NCI-H187 treated with DMSO at 0.1 percent for 48 hours (cell line): ENCODE data around the gene CHMP1A.
A peak's percentile ranks its signal among the peaks of the same experiment; 100 is the strongest.
"Not testable (repeated sequence)": the region's sequence is repeated elsewhere in the genome, so short reads cannot be mapped to it uniquely, and the experiment has no call there.

Experiments used
- DNase-seq: peaks from one replicate; lab custom pipeline; 2025; lab: John Stamatoyannopoulos, UW

Gene CHMP1A

DNA sequence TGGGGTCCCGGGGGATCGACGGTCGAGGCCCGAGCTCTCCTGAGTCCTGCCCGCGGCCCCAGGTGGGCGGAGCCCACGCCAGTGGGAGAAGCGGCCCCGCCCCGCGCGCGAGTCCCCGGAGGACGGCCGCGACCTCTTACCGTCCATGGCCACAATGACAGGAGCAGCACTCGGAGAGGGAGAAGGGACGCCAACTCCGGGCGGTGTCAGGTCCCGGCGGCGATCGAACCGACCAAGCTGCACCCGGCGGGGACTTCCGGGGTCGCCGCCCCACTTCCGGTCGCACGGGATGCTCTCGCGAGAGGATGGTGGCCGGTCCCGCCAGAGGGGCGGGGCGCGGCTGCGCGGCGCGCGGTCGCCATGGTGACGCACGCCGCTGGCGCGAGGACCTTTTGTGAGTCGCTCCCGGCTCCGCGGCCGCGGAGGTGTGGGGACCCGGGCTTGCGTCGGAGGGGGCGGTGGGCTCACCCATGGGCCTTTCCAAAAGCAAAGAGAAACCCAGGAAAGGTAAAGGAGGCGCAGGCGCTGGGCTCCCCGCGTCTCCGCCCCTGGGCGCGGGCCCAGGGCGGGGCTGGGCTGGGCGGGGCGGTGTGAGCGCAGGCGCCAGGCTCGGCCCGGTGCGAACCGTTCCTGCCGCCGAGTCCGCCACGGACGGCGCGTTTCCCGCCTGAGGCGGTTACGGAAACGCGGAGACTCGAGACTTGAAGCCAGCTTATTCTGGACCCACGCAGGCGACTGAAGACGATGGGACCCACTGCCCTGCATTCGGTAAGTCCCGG is at the start of gene CHMP1A, which contains the start of gene SPATA33:
Gene CHMP1A (minus strand): TSS at position 267 of the 779 bp plus-strand sequence. CDS start 120 bp downstream, at position 147.
Gene SPATA33 (plus strand): TSS at position 395 of the 779 bp plus-strand sequence. CDS start 76 bp downstream, at position 471.
- DNase-seq: no peak

DNA sequence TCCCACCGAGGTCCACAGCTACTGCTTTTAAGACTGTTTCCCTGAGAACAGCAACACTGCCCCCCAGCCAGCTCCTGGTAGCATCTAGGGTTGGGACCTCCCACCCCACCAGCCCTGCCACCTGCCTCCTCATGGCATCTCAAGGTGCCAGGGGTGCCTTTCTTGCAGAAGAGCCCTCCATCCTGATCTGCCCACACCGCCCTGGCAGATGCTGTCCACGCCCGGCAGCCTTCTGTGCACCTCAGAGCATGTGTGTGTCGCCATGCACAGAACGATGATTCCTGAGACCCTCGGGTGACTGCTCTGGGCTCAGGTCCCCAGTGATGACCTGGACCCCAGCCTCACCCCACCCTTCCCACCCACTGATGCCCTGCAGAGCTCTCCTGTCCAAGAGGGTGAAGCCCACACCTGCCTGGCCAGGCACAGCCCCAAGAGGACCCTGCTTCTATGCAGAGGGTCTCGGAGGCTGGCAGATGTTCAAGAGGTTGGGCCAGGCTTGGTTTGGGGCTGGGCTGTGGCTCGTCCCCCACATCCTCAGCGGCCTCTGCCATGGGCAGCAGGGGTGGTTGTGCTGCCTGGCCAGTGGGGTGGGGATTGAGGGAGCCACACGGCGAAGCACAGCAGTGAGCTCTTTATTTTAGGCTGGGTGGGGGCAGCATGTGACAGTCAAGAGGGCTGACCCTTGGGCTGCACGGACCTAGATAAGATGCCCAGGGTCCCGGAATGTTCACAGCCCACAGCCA is 49.2 kb upstream of the CHMP1A start:
- no peak for DNase-seq

DNA sequence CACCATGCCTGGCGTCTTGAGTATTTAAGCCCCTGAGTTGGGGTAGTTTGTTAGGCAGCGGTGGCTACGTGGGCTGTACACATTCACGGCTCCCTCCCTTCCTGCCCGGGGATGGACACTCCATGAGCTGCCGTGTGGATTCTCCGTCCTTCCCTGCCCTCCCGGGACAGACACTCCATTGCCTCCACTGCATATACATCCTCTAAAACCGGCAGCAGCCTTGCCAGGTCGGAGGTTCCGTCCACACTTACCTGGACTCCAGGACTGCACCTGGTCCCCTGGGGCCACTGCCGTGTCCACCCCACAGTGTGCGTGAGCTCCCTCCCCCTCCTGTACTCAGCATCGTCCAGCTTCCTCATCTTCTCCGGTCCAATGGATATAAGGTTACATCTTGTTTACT is 47.5 kb upstream of the CHMP1A start:
- DNase-seq: no peak

DNA sequence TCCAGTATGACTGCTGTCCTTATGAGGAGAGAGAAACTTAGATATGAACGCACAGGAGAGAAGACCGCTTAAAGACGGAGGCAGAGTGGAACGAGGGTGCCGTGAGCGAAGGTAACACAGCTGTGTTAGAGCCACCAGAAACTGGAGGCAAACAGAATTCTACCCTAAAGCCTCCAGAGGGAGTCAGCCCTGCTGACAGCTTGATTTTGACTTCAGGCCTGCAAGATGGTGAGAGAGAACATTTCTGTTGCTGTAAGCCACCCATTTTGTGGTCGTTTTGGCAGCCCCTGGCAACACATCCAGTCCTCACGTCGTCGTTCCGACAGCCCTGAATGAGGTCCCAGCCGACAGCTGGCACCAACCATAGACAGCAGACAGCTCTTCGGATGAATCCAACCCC is 46.8 kb upstream of the CHMP1A start:
- no peak for DNase-seq

DNA sequence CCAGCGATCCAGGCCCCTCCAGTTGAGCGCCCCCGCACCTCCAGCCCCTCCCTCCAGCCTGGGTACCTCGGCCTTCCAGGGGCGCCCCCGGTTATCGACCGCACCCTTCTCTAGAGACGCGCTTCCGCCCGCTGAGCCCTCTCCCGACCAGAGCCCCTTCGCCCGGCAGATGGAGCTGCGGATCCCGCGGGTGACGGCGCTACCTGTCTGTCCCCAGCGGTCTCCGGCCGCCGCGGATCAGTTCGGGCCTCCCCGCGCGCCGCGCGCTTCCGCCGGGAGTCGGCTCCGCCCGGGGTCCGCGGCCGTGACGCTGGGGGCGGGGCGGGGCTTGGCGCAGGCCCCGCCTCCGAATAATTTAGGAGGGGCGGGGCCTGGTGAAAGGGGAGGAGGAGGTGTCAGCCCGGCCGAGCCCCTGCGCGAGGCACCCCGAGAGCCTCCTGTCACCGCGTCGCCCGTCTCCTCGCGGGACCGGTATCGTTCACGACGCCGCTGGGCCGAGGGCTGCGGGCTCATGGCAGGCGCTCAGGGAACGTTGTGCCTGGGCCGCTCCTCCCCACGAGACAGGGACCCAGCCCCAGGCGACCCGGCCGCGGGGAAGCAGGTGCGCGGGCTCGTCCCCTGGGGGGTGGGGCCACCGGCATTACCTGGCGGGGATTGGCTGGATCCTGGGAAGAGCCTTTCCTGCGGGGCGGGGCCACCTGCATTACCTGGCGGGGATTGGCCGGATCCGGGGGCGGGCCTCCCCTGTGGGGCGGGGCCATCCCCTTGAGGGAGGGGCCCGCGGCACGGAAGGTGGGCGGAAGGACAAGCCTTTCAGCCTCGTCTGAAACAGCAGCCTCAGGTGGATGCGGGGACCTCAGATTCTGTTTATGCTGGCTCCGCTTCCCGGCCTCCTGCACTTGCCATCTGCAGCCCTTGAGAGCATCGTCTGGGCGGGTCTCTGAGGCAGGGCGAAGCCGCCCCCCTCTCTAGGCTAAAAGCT is 44.2 kb upstream of the CHMP1A start, which contains the start of gene SPATA2L:
Gene SPATA2L (minus strand): TSS at position 281 of the 982 bp plus-strand sequence. CDS start 473 bp downstream, outside the sequence.
- peak; percentile 49 for DNase-seq

DNA sequence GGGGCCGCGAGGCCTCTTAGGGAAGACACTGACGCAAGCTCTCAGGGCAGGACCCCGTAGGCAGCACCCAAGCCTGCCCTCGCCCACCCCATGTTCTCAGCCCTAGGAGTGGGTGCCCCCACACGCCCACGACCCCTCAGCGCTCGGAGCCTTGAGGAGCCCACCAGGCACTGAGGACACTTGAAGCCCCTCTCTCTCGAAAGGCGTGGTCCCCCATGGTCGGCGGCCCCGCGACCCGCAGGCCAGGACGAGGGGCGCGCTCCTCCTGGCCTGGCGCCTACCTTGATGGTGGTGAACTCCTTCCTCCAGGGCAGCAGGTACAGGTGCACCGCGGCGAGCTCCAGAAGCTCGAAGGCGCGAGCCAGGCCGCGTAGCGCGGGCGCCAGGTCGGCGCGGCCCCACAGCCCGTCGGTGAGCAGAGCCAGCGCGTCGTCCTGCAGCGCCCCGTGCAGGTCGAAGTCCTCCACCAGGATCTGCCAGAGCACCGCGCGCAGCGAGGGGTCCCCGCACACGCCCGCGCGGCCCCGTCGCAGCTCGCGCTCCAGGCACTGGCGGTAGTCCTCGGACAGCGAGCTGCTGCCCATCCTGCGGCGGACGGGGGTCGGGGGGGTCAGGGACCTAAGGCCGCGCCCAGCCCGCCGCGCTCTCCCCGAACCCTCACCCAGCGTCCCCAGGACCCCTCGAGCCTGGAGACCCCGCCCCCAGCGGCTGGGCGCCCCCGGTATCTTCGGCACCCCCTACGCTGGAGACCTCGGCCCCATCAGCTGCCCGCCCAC is 43.3 kb upstream of the CHMP1A start:
- no peak for DNase-seq

DNA sequence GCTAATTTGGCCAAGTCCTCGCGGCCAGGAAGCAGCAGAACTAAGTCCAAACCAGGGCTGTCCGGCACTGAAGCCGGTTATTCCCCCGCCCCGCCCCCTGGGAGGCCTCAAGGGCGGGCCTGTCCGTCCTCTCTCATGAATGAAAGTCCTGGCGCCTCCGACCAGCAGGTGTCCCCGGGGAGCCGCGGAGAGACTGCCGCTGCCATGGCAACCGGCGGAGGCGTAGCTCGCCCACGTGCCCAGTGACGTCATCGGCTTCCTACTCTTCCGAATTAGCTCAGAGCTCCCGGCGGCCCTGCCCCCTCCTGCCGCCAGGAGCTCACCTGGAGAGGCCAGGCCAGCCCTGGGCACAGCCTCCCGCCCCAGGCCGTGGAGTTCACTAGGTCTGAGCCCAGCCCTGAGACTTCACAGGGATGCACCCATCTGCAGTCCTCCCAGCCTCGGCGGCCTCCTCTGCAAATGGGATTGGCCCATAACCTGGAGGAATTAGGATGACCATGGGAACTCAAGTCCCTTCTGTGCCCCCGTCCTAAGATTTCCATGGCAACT is 42.7 kb upstream of the CHMP1A start:
- DNase-seq: peak; percentile 81

DNA sequence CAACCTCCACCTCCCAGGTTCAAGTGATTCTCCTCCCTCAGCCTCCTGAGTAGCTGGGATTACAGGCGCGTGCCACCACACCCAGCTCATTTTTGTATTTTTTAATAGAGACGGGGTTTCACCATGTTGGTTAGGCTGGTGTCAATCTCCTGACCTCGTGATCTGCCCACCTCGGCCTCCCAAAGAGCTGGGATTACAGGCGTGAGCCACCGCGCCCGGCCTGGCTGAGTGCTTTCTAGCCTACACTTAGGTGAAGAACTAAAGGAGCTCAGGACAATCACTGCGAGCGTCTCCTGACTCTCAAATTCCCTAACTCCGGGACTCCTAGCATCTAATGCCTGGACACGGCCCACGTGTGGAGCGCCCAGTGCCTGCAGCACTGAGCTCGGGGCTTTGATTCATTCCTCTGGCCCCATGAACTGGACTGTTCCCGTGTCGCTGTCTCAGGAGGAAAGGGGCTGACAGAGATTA is 42.2 kb upstream of the CHMP1A start:
- DNase-seq: not testable (repeated sequence)

DNA sequence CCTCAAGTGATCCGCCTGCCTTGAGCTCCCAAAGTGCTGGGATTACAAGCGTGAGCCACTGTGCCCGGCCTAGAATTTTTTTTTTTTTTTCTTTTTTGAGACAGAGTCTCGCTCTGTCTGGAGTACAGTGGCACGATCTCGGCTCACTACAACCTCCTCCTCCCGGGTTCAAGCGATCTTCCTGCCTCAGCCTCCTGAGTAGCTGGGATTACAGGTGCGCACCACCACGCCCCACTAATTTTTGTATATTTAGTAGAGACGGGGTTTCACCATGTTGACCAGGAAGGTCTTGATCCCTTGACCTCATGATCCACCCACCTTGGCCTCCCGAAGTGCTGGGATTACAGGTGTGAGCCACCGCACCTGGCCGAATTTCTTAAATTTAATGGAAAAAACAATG is 41.2 kb upstream of the CHMP1A start:
- DNase-seq: not testable (repeated sequence)

DNA sequence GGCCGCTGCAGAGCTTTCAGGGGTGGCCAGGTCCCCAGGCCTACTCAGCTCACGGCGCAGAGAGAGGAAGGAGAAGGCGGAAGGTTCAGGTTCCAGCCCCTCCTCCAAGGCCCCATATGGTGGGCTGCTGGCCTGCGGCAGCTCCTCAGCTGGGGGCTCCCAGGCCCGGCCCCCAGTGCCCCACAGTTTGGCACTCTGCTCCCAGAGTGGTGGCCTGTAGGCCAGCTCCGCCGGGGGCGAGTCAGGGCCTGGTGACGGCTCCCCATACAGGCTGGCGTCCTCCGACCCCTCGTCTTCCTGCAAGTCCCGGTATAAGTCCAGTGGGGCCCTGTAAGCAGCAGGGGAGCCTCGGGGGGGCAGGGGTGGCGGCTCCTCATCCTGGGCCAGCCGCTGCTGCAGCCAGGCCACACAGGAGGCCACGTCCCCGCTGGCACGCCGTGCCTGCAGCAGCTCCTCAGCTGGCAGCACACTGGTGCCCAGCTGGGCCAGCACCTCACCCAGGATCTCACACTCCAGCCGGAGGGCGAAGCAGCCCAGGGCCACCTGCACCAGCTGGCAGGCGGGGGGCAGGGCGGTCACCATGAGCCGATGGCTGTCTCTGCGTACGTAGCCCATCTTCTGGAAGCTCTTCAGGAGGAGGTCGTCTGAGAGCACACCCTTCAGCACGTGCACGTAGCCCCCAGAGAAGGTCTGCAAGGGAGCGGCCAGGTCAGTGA is 40.3 kb upstream of the CHMP1A start:
- DNase-seq: no peak

DNA sequence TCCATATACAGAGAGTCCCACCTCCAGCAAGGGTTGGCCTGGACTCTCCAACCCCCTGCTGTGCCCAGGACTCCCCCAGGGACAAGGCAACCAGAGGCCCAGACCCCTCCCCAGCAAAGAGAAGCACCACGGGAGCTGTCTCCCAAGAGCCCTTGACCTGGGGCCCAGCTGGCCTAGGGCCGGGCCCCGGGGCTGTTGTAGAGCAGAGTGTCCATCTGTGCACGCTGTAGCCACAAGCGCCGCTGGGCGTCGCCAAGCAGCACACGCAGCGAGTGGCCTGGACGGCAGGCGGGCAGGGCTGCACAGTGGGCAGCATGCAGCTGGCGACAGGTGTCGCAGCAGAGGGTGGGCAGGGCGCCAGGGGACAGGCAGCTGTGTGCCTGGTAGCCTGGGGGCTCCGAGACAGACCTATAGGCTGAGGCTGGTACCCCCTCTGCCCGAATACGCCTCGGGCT is 39.7 kb upstream of the CHMP1A start:
- no peak for DNase-seq

DNA sequence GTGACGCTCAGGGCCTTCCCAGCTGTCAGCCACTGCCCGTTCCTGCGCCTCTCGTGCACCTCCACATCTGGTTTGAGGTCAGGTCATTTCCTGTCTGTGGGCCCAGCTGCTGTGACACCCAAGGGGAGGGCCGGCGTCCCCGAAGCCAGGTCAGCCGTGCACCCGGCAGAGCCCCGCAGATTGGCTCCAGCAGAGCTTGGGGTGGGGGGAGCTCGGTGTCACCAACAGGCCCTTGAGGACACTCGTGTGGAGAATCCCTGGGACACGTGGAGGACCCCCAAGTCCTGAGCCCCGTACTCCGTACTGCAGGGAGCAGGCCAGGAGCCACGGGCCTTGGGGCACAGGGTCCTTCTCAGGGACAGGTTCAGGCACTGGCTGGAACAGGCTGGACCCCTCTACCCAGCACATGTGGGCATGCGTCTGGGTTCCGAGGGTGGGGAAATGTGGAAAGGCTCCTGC is 39.2 kb upstream of the CHMP1A start:
- DNase-seq: no peak

DNA sequence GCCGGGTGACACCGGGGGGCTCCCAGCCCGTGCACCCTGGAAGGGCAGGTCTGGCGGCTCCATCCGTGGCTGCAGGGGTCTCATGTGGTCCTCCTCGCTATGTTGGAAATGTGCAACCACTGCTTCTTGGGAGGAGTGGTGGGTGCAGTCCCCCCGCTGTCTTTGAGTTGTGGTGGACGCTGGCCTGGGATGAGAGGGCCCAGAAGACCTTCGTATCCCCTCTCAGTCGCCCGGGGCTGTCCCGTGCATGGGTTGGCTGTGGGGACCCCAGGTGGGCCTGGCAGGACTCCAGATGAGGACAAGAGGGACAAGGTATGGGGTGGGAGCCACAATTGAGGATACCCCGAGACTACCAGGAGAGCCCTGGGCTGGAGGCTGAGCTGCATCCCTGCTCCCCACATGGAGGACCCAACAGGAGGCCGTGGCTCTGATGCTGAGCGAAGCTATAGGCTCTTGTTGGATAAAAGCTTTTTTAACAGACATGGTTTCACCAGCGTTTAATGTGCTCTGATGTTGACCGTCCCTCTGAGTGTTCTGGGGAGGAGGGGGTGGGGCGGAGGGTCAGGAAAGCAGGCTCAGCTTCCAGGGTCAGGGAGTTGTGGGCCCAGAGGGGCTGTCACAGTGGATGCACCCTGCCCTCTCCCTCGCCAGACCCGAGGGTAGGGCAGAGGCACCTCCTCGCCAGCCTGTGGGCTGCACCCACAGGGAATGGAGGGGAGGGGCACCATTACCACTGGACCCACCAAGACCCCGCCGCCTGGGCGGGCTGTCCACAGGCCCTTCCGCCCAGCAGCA is 38.6 kb upstream of the CHMP1A start:
- no peak for DNase-seq

DNA sequence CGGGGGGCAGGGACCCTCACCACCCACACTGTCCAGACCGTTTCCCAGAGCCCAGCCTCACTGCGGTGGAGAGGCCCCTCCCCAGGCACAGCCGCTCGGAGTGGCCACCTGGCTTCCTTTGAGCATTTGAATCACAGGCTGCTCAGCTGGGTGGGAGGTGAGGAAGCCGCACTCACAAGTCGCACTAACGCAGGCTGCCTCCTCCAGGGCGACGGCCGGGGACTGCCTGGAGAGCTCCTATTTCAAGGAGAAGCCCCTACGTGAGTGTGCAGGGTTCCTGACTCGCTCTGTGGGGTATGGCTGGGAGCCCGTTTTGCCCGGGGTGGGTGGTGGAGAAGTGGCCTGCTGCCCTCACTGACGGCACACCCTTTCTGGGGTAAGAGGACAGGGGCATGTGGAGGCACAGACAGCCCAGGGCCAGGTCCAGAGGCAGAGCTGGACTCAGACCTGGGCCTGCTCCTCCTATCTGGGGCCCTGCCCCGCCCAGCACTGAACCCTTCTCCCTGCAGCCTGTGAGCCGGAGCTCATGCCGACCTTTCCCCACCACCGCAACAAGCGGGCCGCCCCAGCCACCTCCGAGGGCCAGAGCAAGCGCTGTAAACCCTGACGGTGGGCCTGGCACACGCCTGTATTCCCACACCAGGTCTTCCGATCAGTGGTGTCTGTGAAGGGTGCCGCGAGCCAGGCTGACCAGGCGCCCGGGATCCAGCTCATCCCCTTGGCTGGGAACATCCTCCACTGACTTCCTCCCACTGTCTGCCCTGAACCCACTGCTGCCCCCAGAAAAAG is 37.8 kb upstream of the CHMP1A start:
- no peak for DNase-seq

DNA sequence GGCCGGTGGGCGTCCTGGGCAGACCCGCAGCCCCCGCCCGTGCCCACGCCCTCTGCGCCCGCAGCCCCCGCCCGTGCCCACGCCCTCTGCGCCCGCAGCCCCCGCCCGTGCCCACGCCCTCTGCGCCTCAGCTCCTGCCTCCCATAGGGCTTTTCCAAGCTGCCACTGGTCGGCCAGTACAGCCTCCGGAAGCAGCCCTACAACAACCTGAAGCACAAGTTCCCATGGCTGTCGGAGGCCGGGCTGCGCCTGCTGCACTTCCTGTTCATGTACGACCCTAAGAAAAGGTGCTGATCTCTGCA is 37.2 kb upstream of the CHMP1A start:
- DNase-seq: not testable (repeated sequence)

DNA sequence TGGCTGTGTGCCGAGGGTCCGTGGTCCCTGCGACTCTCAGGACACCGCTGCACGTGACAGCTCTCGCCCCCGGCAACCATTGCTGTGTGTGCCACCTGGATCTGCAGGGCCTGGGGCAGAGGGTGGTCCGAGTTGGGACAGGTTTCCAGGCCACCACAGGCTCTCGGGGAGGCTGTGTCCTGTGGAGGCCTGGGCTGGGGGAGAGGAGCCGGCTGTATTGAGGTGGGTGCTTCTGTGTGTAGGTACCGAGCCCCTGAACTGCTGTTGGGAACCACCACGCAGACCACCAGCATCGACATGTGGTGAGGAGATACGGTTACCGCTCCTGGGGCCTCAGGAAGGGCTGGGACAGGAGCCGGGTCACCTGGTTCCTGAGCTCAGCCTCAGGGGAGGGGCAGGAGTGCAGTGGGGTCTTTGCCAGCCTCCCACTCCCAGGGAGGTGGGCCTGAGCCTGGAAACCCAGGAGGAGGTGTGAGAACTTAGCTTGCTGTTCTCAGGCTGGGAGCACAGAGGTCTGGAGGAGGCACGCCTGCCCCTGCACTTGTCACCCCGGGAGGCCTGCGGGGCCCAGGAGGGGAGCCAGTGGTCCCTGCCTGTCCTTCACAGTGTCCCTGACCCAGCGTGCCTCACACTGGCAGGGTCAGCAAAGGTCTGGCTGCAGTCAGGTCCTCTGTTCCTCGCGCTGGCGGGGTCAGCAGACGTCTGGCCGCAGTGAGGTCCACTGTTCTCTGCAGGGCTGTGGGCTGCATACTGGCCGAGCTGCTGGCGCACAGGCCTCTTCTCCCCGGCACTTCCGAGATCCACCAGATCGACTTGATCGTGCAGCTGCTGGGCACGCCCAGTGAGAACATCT is 36.6 kb upstream of the CHMP1A start:
- no peak for DNase-seq

DNA sequence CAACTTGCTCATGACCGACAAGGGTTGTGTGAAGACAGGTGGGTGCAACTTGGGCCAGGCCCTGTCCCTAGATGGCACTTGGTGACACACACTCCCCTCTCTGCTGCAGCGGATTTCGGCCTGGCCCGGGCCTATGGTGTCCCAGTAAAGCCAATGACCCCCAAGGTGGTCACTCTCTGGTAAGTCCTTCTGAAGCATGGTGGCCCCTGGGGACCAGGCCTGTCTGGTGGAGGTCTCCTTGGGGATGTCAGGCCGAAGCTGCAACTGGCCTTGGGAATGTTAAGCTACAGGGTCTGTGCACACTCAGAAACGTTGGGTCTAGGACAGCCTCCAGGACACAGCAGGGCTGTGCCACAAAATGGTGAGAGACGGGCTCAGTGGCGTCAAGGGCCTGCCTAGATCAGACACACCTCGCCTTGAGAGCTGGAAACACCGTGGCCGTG is 35.8 kb upstream of the CHMP1A start:
- DNase-seq: no peak
